Body of pancreas (tissue), 4 donors: ENCODE data around the gene TNS3.

Source experiments
- POLR2A ChIP-seq, 3 donors: fragments of 450-650 bp; IDR thresholded peaks; one replicate each; pipeline ENCODE4 v1.6.1; 2016; ENCODE audit warnings: antibody characterized with exemption in 3 of 3, mild to moderate bottlenecking in 2 of 3
- TF ChIP-seq, protein P1 (sequence below), 7 experiments: fragments of 450-650 bp in 4 of 7; fragments of 200-600 bp in 3 of 7; sonication (generic) in 3 of 7; IDR thresholded peaks; one replicate each; pipeline ENCODE4 v1.5.1; 2016 to 2019; ENCODE audit warnings: antibody characterized with exemption in 7 of 7

DNA sequence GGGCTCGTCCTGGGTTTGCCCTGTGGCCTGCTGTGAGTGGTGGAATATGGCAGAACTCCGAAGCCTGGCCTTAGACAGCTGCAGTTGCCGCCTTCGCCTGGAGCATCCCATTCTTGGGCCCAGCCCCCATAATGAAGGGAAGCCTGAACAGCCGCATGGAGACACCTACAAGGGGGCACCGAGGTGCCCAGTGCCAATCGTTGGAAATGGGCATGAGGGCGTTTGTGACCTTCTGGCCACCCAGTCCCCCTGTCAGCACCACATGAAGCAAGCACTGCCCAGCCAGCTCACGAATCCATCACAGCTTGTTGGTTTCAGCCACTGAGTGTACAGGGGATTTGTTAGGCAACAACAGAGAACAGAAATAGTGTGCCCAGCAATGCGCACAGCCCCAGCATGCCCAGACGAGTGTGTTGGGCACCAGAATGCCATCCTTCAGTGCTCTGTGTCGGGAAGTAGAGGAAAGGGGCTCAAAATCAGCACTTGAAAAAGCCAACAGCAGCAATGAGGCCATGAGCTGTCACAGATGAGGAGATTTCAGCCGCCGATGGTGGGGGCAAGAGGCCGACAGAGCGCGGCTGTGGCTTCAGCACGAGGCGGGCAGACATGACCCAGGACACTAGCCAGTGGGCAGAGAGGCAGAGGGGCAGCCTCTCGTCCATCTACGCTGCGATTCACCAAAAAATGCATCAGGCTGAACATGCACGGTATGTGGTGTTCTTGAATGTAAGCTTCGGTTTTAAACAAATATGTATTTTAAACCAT is 91.2 kb downstream of the TNS3 start:
- TF ChIP-seq, protein P1, sequence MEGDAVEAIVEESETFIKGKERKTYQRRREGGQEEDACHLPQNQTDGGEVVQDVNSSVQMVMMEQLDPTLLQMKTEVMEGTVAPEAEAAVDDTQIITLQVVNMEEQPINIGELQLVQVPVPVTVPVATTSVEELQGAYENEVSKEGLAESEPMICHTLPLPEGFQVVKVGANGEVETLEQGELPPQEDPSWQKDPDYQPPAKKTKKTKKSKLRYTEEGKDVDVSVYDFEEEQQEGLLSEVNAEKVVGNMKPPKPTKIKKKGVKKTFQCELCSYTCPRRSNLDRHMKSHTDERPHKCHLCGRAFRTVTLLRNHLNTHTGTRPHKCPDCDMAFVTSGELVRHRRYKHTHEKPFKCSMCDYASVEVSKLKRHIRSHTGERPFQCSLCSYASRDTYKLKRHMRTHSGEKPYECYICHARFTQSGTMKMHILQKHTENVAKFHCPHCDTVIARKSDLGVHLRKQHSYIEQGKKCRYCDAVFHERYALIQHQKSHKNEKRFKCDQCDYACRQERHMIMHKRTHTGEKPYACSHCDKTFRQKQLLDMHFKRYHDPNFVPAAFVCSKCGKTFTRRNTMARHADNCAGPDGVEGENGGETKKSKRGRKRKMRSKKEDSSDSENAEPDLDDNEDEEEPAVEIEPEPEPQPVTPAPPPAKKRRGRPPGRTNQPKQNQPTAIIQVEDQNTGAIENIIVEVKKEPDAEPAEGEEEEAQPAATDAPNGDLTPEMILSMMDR (IDR thresholded peaks at IDR 0.05): no peak
- no peak for TF ChIP-seq POLR2A (IDR thresholded peaks at IDR 0.05)
